Body of pancreas (tissue), 4 donors: ENCODE data around the gene GPNMB. TPM values are rescaled to one million over a fixed set of nuclear protein-coding genes. Genes with fewer than 3 reads are reported as not detected.

Source experiments
- ATAC-seq: fragments of 150-250 bp; one replicate; pipeline ENCODE4 v1.9.1; 2016
- DNase-seq, 4 donors: peaks; one replicate each; pipeline ENCODE4 v3.0.0-alpha.2; 2019
- H3K27ac ChIP-seq, 4 donors: fragments of 200-600 bp; sonication (generic); 1 replicate in 3 of 4; 2 replicates in 1 of 4; pipeline versions ENCODE4 v1.5.1 to v1.6.1; 2016 to 2019; ENCODE audit warnings: mild to moderate bottlenecking in 1 of 4, mixed read lengths in 1 of 4, moderate library complexity in 1 of 4
- H3K27me3 ChIP-seq, 2 donors: fragments of 200-600 bp; sonication (generic); one replicate each; pipeline ENCODE4 v1.6.0; 2016; ENCODE audit warnings: mild to moderate bottlenecking in 1 of 2
- H3K36me3 ChIP-seq, 2 donors: fragments of 200-600 bp; sonication (generic); replicated peaks in 1 of 2; 2 replicates each; pipeline ENCODE4 v1.5.1; 2016; ENCODE audit warnings: low read depth in 2 of 2; ENCODE audit not compliant: insufficient read depth in 1 of 2
- H3K4me1 ChIP-seq: fragments of 200-600 bp; sonication (generic); one replicate; pipeline ENCODE4 v1.6.0; 2016
- H3K4me3 ChIP-seq, 2 donors: fragments of 200-600 bp; sonication (generic); 1 replicate in 1 of 2; 2 replicates in 1 of 2; pipeline ENCODE4 v1.5.1; 2016 to 2019
- H3K9me3 ChIP-seq, 3 donors: fragments of 200-600 bp; sonication (generic); 1 replicate in 2 of 3; 2 replicates in 1 of 3; pipeline ENCODE4 v1.5.1; 2016
- CTCF ChIP-seq, 7 experiments: fragments of 450-650 bp in 4 of 7; fragments of 200-600 bp in 3 of 7; sonication (generic) in 3 of 7; IDR thresholded peaks; one replicate each; pipeline ENCODE4 v1.5.1; 2016 to 2019; ENCODE audit warnings: antibody characterized with exemption in 7 of 7
- POLR2A ChIP-seq, 3 donors: fragments of 450-650 bp; IDR thresholded peaks; one replicate each; pipeline ENCODE4 v1.6.1; 2016; ENCODE audit warnings: antibody characterized with exemption in 3 of 3, mild to moderate bottlenecking in 2 of 3
- whole genome bisulfite sequencing, 2 donors: methylation state at CpG; one replicate each; pipeline ENCODE4 v1.1.5; 2017; 5-methylcytosine and 5-hydroxymethylcytosine counted together
- intact Hi-C: fragments of 100-400 bp; cut with DNase I; formaldehyde crosslinking; loops from one replicate; pipeline ENCODE4 v1.15.1; 2023
- total RNA-seq, 2 donors: library from RNA; depleted of rRNA; stranded (reverse); fragments of >200 nt; gene quantifications; one replicate each; pipeline ENCODE4 v1.1.0, GENCODE V29; 2016

GPNMB gene
- total RNA-seq, 2 donors from 2014 or later, result 17.5 to 18.9 TPM

GRCh38 chr7:23276376-23276775 lies 29.8 kb downstream of the GPNMB start:
- Histone ChIP-seq H3K36me3 (no peaks in the 10 kb centered on the region), H3K27me3 (no peaks in the 10 kb centered on the region), H3K4me1 (peaks cover 10% of the 10 kb centered on the region), H3K9me3 (no peaks in the 10 kb centered on the region), H3K27ac (no peak overlapping the region), H3K4me3 (no peak overlapping the region)
- intact Hi-C loops, result no loop called here
- DNase-seq, result no peak
- 67 to 68% methylated on average over 5 of the region's 5 CpGs for WGBS, 2 donors
- no peak for ATAC-seq
- TF ChIP-seq POLR2A (IDR thresholded peaks at IDR 0.05), result no peak
- peak in 1 of 7 experiments; percentile 4 for TF ChIP-seq CTCF (IDR thresholded peaks at IDR 0.05)

GRCh38 chr7:23276947-23277346 lies 30.4 kb downstream of the GPNMB start:
- ATAC-seq (no peak), DNase-seq (no peak)
- no peaks in the 10 kb centered on the region for H3K27me3 ChIP-seq
- H3K36me3 ChIP-seq, result no peaks in the 10 kb centered on the region
- H3K9me3 ChIP-seq, result no peaks in the 10 kb centered on the region
- no peak overlapping the region for H3K4me3 ChIP-seq
- H3K27ac ChIP-seq, result no peak overlapping the region
- intact Hi-C loops, result no loop called here
- WGBS, 2 donors, result 52 to 63% methylated on average over 3 of the region's 3 CpGs
- TF ChIP-seq POLR2A (IDR thresholded peaks at IDR 0.05) (no peak), CTCF (IDR thresholded peaks at IDR 0.05) (no peak)
- peaks cover 10% of the 10 kb centered on the region for H3K4me1 ChIP-seq

GRCh38 chr7:23277359-23277989 lies 30.9 kb downstream of the GPNMB start:
- H3K27me3 ChIP-seq, result no peaks in the 10 kb centered on the region
- peak; percentile 15 to 51 (median 36) for DNase-seq
- 28 to 29% methylated on average over 6 of the region's 6 CpGs for WGBS, 2 donors
- no peak for TF ChIP-seq POLR2A (IDR thresholded peaks at IDR 0.05)
- TF ChIP-seq CTCF (IDR thresholded peaks at IDR 0.05), result peak; percentile 43 to 79 (median 71)
- H3K9me3 ChIP-seq, result no peaks in the 10 kb centered on the region
- H3K4me3 ChIP-seq, result no peak overlapping the region
- intact Hi-C loops, result no loop called here
- no peaks in the 10 kb centered on the region for H3K36me3 ChIP-seq
- ATAC-seq, result peak; percentile 59
- peaks cover 10% of the 10 kb centered on the region for H3K4me1 ChIP-seq
- no peak overlapping the region for H3K27ac ChIP-seq

- ATAC-seq, result no peak
- 86 to 92% methylated on average over 2 of the region's 2 CpGs for WGBS, 2 donors
- intact Hi-C loops, result no loop called here
These were observed 33.4 kb downstream of the GPNMB start for GRCh38 chr7:23279819-23280525.

More at GRCh38 chr7:23279819-23280525, 33.4 kb downstream of the GPNMB start:
- H3K4me1 ChIP-seq, result no peaks in the 10 kb centered on the region
- H3K27me3 ChIP-seq, result no peaks in the 10 kb centered on the region
- no peak overlapping the region for H3K4me3 ChIP-seq
- H3K9me3 ChIP-seq, result no peaks in the 10 kb centered on the region
- no peak for TF ChIP-seq POLR2A (IDR thresholded peaks at IDR 0.05)
- no peak for TF ChIP-seq CTCF (IDR thresholded peaks at IDR 0.05)
- DNase-seq, result no peak
- H3K27ac ChIP-seq, result no peak overlapping the region
- no peaks in the 10 kb centered on the region for H3K36me3 ChIP-seq
